Esophagus (tissue), 2 donors: Measurements from ENCODE around the gene ZBTB8B. TPM values are rescaled to one million over a fixed set of nuclear protein-coding genes. Genes with fewer than 3 reads are reported as not detected.
"Not testable (repeated sequence)": the region's sequence is repeated elsewhere in the genome, so short reads cannot be mapped to it uniquely, and the experiment has no call there.

Source experiments
- H3K27ac ChIP-seq, 2 donors: one replicate each; pipeline ENCODE4 v1.5.1; 2013; ENCODE audit warnings: low read depth in 2 of 2, mild to moderate bottlenecking in 2 of 2, inconsistent platforms in 1 of 2, low read length in 1 of 2, moderate library complexity in 1 of 2
- H3K27me3 ChIP-seq, 2 donors: one replicate each; pipeline ENCODE4 v1.6.1; 2013; ENCODE audit warnings: low read length in 2 of 2, control low read depth in 1 of 2, mild to moderate bottlenecking in 1 of 2; ENCODE audit not compliant: insufficient read depth in 2 of 2, control insufficient read depth in 1 of 2
- H3K36me3 ChIP-seq, 2 donors: one replicate each; pipeline ENCODE4 v1.6.1; 2013; ENCODE audit warnings: low read length in 1 of 2; ENCODE audit not compliant: control insufficient read depth in 2 of 2, insufficient read depth in 2 of 2
- H3K4me1 ChIP-seq, 2 donors: one replicate each; pipeline ENCODE4 v1.6.1; 2013; ENCODE audit warnings: low read length in 1 of 2; ENCODE audit not compliant: control insufficient read depth in 2 of 2, insufficient read depth in 2 of 2
- H3K4me3 ChIP-seq, 2 donors: one replicate each; pipeline ENCODE4 v1.5.1; 2013; ENCODE audit warnings: low read length in 2 of 2, mild to moderate bottlenecking in 2 of 2, low read depth in 1 of 2, moderate library complexity in 1 of 2
- H3K9me3 ChIP-seq, 2 donors: one replicate each; pipeline ENCODE4 v1.6.1; 2013; ENCODE audit warnings: mild to moderate bottlenecking in 2 of 2, low read depth in 1 of 2, low read length in 1 of 2, moderate library complexity in 1 of 2; ENCODE audit not compliant: control insufficient read depth in 2 of 2, insufficient read depth in 1 of 2
- WGBS, 2 donors: extraction: QIAGEN DNeasy Blood & Tissue Kit; methylation state at CpG; one replicate each; pipeline ENCODE4 v1.1.7; 2013; 5-methylcytosine and 5-hydroxymethylcytosine counted together
- polyA plus RNA-seq, 2 donors: library from polyadenylated mRNA; stranded (reverse); fragments of 200-250 nt; gene quantifications; one replicate each; pipeline ENCODE4 v1.2.3, GENCODE V29; 2013
- donor health status: healthy with polysubstance abuse.
- donor health status: Bipolar disorder and iron deficiency.

Gene ZBTB8B
- polyA plus RNA-seq, 2 donors = not detected

GRCh38 chr1:32447469-32448185, 17.2 kb upstream of the ZBTB8B start:
- Histone ChIP-seq H3K36me3 (no peaks in the 10 kb centered on the region), H3K4me1 (no peaks in the 10 kb centered on the region), H3K27ac (no peak overlapping the region), H3K4me3 (no peak overlapping the region), H3K9me3 (no peaks in the 10 kb centered on the region), H3K27me3 (no peaks in the 10 kb centered on the region)
- 30% methylated on average over 13 of the region's 13 CpGs for WGBS, 2 donors

DNA sequence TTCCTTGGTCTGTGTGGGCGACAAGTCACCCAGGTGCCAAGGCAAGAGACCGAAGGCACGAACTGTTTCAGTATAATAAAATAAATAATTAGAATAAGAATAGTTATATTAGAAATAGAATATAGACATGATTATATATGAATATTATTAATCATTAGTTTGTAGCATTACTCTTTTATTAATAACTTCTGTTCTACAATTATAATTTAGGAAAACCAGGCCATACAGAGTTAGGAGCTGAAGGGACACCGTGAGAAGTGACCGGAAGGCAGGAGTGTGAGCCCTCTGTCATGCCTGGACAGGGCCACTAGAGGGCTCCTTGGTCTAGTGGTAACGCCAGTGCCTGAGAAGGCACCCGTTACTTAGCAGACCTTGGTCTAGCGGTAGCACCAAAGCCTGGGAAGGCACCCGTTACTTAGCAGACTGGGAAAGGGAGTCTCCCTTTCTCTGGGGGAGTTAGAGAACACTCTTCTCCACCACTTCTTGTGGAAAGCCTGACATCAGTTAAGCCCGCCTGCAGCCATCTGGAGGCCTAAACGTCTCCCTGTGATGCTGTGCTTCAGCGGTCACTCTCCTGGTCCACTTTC, 16.6 kb upstream of the ZBTB8B start:
- H3K27me3 ChIP-seq, H3K4me1 ChIP-seq, H3K36me3 ChIP-seq, H3K9me3 ChIP-seq, H3K27ac ChIP-seq, H3K4me3 ChIP-seq: not testable (repeated sequence)
- 39 to 41% methylated on average over 12 of the region's 12 CpGs for WGBS, 2 donors

DNA sequence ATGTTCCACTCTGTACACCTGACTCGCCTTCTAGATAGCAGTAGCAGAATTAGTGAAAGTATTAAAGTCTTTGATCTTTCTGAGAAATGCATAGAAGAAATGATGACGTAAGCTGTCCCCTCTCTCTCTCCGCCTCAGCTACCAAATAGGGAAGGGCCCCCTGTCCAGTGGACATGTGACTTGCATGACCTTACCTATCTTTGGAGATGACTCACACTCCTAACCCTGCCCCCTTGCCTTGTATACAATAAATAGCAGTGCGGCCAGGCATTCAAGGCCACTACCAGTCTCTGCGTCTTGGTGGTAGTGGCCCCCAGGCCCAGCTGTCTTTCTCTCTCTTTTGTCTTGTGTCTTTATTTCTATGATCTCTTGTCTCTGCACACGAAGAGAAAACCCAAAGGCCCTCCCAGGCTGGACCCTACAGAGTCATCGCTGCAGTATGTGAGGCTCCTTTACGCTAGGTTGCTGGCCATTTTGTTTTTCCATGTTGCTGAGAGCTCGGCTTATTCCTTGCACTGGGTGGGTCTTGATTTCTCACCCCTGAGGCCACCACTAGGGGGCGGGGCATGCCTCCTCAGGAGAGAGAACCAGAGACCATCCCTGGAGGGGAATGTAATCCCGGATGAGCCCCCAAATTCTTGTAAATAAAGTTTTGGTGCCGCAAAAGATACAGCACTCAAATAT, 16.0 kb upstream of the ZBTB8B start:
- Histone ChIP-seq H3K4me1 (no peaks in the 10 kb centered on the region), H3K27me3 (no peaks in the 10 kb centered on the region), H3K4me3 (no peak overlapping the region), H3K36me3 (no peaks in the 10 kb centered on the region), H3K27ac (no peak overlapping the region), H3K9me3 (no peaks in the 10 kb centered on the region)
- 82 to 83% methylated on average over 12 of the region's 12 CpGs for WGBS, 2 donors

DNA sequence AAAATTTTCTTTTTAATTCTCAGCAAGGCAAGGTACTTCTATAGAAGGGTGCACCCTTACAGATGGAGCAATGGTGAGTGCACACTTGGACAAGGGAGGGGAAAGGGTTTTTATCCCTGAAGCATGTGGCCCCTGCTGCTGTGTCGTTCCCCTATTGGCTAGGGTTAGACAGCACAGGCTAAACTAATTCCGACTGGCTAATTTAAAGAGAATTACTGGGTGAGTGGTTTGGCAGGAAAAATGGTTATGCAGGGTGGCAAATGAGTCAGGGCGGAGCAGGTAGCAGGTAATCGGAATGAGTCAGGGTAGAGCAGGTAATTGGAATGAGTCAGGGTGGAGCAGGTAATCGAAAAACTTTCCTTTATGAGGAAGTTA, 15.4 kb upstream of the ZBTB8B start:
- not testable (repeated sequence) for H3K9me3 ChIP-seq, H3K27me3 ChIP-seq, H3K36me3 ChIP-seq, H3K27ac ChIP-seq, H3K4me3 ChIP-seq, H3K4me1 ChIP-seq
- 78 to 83% methylated on average over 5 of the region's 5 CpGs for WGBS, 2 donors

DNA sequence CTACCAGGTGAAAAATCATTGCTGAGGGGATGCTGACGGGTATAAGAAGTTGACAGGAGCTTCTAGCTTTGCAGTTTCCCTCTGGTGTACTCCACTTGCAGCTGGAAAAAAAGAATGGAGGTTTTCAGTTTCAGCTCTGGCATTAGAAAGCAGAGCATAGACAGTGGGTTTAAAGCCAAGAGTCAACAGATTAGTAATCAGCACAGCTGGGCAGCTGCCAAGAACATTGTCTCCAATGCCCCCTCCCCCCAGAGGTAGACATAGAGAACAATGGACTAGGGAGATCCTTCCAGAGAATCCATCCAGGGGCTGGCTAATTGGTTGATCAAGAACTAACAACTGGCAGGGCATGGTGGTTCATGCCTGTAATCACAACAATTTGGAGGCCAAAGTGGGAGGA, 10.1 kb upstream of the ZBTB8B start:
- Histone ChIP-seq H3K27ac (no peak overlapping the region), H3K4me1 (no peaks in the 10 kb centered on the region), H3K27me3 (no peaks in the 10 kb centered on the region), H3K4me3 (no peak overlapping the region), H3K36me3 (no peaks in the 10 kb centered on the region), H3K9me3 (peaks cover 0 to 4% of the 10 kb centered on the region in 2 donors)
- WGBS, 2 donors = 22 to 41% methylated on average over 1 of the region's 1 CpG

DNA sequence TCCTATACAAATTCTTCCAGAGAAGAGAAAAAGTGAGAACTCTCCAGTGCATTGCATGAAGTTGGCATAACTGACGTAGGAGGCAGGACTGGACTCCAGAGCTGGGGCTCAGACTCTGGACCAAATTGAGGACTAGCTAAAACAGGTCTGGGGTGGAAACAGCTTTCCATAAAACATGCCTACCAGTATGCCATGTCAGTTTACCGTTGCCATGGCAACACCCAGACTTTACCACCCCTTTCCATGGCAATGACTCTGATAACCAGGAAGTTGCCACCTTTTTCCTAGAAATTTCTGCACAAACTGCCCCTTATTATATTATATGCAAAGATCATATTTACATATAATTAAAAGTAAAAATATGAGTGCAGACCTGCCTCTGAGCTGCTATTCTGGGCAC, 8.9 kb upstream of the ZBTB8B start:
- 85 to 88% methylated on average over 2 of the region's 2 CpGs for WGBS, 2 donors
- Histone ChIP-seq H3K27ac (no peak overlapping the region), H3K27me3 (no peaks in the 10 kb centered on the region), H3K4me3 (no peak overlapping the region), H3K4me1 (no peaks in the 10 kb centered on the region), H3K9me3 (peaks cover 0 to 4% of the 10 kb centered on the region in 2 donors), H3K36me3 (no peaks in the 10 kb centered on the region)

- not testable (repeated sequence) for H3K4me1 ChIP-seq, H3K9me3 ChIP-seq, H3K4me3 ChIP-seq, H3K27ac ChIP-seq, H3K27me3 ChIP-seq, H3K36me3 ChIP-seq
- WGBS, 2 donors = 90 to 96% methylated on average over 5 of the region's 5 CpGs
Observed at GRCh38 chr1:32458798-32459197, 6.1 kb upstream of the ZBTB8B start.

DNA sequence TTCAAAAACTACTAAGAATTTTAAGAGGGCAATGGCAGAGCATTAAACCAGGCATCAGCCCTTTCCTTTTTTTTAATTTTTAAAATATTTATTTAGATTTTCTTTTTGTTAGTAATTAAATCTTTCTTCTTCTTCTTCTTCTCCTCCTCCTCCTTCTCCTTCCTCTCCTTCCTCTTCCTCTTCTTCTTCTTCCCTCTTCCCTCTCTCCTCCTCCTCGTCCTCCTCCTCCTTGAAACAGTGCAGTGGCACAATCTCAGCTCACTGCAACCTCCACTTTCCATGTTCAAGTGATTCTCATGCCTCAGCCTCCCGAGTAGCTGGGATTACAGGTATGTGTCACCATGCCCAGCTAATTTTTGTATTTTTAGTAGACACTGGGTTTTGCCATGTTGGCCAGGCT, 1.9 kb upstream of the ZBTB8B start:
- H3K27me3 ChIP-seq, H3K4me1 ChIP-seq, H3K9me3 ChIP-seq, H3K4me3 ChIP-seq, H3K27ac ChIP-seq, H3K36me3 ChIP-seq: not testable (repeated sequence)
- 90 to 92% methylated on average over 2 of the region's 2 CpGs for WGBS, 2 donors

GRCh38 chr1:32464191-32464715, 619 bp upstream of the ZBTB8B start:
- Histone ChIP-seq H3K4me1 (peaks cover 7 to 8% of the 10 kb centered on the region in 2 donors), H3K4me3 (peak overlapping the region in 1 of 2 donors; percentile 38), H3K27ac (no peak overlapping the region), H3K27me3 (peaks cover 0 to 4% of the 10 kb centered on the region in 2 donors), H3K9me3 (no peaks in the 10 kb centered on the region), H3K36me3 (no peaks in the 10 kb centered on the region)
- 4 to 7% methylated on average over 19 of the region's 19 CpGs for WGBS, 2 donors
